Measurements from ENCODE around the gene CEP83.

DNA sequence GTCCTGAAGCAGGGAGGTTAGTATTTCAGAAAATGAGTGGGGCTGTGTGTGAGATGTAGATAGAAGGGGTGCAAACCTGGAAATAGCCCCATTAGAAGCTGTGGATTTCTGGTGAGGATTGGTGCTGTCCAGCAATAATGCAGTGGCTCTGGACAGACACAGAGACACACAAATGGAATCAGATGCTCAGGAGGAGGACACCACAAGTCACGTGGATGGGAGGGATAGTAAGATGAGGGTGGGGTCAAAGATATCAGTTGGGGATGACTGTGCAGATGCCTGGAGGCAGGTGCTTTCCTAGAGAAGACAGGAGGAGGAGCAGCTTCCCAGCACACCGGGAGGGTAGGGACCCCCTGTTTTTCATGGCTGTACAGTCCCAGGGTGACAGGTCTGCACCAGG is 174.8 kb downstream of the CEP83 start:
- TF ChIP-seq, protein P1, sequence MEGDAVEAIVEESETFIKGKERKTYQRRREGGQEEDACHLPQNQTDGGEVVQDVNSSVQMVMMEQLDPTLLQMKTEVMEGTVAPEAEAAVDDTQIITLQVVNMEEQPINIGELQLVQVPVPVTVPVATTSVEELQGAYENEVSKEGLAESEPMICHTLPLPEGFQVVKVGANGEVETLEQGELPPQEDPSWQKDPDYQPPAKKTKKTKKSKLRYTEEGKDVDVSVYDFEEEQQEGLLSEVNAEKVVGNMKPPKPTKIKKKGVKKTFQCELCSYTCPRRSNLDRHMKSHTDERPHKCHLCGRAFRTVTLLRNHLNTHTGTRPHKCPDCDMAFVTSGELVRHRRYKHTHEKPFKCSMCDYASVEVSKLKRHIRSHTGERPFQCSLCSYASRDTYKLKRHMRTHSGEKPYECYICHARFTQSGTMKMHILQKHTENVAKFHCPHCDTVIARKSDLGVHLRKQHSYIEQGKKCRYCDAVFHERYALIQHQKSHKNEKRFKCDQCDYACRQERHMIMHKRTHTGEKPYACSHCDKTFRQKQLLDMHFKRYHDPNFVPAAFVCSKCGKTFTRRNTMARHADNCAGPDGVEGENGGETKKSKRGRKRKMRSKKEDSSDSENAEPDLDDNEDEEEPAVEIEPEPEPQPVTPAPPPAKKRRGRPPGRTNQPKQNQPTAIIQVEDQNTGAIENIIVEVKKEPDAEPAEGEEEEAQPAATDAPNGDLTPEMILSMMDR (IDR thresholded peaks at IDR 0.05): no peak
- no peak for TF ChIP-seq POLR2AphosphoS5 (IDR thresholded peaks at IDR 0.05)
